Fibroblast of lung (primary cell): ENCODE measurements around the gene PCBP3.

Experiments
- EZH2 ChIP-seq: IDR thresholded peaks from 2 replicates; pipeline ENCODE4 v1.5.1; 2012; ENCODE audit warnings: low read length, control low read depth, mild to moderate bottlenecking; ENCODE audit errors: missing control alignments
- TF ChIP-seq, protein P1 (sequence below), 2 donors: IDR thresholded peaks in 1 of 2; conservative IDR thresholded peaks in 1 of 2; 1 replicate in 1 of 2; 2 replicates in 1 of 2; pipeline ENCODE4 v1.5.1; 2011 to 2012; ENCODE audit warnings: low read length in 2 of 2, control low read depth in 1 of 2, inconsistent platforms in 1 of 2, low read depth in 1 of 2, mild to moderate bottlenecking in 1 of 2

DNA sequence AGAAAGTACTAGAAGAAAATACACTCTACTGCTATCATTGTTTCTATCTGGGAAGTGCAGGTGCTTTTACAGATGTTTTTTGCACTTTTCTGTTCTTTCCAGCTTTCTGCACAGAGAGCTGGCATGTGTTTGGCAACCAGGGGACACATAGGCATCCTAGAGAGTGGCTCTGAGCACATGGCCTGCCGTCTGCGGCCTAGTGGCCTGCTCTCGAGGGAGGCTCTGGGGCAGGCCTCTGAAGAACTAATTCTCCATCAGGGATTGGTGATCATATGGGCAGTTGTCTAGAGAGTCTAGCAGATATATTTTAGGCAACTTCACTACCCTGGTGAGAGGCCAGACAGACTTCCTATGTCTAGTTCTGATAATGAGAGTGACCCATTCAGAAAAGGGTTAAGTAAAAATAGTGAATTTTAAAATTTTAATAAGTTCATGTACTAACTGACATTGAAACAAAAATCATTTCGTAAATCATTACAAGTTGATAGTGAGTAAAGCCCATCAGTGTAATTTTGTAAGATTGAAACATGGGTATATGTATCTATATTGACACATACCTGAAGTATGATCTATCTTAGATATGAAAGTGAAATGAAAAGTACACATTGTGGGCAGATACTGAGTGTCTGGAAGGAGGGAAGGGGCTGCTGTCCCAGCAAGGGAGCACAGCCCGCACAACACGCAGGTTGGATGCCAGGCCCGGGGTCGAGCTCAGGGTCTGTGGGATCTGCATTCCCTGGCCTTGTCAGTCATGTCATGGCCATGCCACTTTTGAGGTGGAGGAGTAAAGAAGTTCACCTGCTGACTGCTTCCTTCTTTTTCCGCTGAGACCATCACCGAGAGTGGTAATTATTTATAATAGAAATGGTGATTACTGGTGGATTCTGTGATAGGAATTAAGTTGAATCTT is 79.8 kb downstream of the PCBP3 start:
- TF ChIP-seq, protein P1, sequence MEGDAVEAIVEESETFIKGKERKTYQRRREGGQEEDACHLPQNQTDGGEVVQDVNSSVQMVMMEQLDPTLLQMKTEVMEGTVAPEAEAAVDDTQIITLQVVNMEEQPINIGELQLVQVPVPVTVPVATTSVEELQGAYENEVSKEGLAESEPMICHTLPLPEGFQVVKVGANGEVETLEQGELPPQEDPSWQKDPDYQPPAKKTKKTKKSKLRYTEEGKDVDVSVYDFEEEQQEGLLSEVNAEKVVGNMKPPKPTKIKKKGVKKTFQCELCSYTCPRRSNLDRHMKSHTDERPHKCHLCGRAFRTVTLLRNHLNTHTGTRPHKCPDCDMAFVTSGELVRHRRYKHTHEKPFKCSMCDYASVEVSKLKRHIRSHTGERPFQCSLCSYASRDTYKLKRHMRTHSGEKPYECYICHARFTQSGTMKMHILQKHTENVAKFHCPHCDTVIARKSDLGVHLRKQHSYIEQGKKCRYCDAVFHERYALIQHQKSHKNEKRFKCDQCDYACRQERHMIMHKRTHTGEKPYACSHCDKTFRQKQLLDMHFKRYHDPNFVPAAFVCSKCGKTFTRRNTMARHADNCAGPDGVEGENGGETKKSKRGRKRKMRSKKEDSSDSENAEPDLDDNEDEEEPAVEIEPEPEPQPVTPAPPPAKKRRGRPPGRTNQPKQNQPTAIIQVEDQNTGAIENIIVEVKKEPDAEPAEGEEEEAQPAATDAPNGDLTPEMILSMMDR (conservative IDR thresholded peaks at IDR 0.05 in 1 of 2, IDR thresholded peaks at IDR 0.05 in 1 of 2; ENCODE audit: low read depth in 1 of 2, low read length in 2 of 2) = no peak
- TF ChIP-seq EZH2 = no peak
